Left ventricle myocardium inferior (tissue), 1 donor: ENCODE data around the gene FILIP1L. TPM values are rescaled to one million over a fixed set of nuclear protein-coding genes. Genes with fewer than 3 reads are reported as not detected.

Experiments used
- DNase-seq: peaks from one replicate; pipeline ENCODE4 v3.0.0-alpha.2; 2020
- H3K27ac ChIP-seq: fragments of 200-600 bp; replicated peaks from 2 replicates; pipeline ENCODE4 v1.8.0; 2021
- H3K27me3 ChIP-seq: fragments of 200-600 bp; 2 replicates; pipeline ENCODE4 v1.8.0; 2021; ENCODE audit warnings: low read depth
- H3K36me3 ChIP-seq: fragments of 200-600 bp; 2 replicates; pipeline ENCODE4 v1.8.0; 2021
- H3K4me1 ChIP-seq: fragments of 200-600 bp; 2 replicates; pipeline ENCODE4 v1.8.0; 2021
- H3K4me3 ChIP-seq: fragments of 200-600 bp; 2 replicates; pipeline ENCODE4 v1.8.0; 2021; ENCODE audit warnings: mild to moderate bottlenecking, moderate library complexity
- H3K9me3 ChIP-seq: fragments of 200-600 bp; replicated peaks from 2 replicates; pipeline ENCODE4 v1.8.0; 2021
- CTCF ChIP-seq: fragments of 200-600 bp; IDR thresholded peaks from 2 replicates; pipeline ENCODE4 v1.8.0; 2021; ENCODE audit warnings: antibody characterized with exemption, mild to moderate bottlenecking, borderline replicate concordance
- intact Hi-C: fragments of 100-400 bp; cut with micrococcal nuclease; formaldehyde crosslinking; loops from one replicate; pipeline ENCODE4 v1.11.0; 2022
- total RNA-seq: library from RNA; stranded (reverse); fragmentation: NEBNext Ultra II Directional; extraction: Animal tissue kit (Norgen Biotek cat#: 25700); gene quantifications from one replicate; pipeline ENCODE4 v1.2.1, GENCODE V29; 2021
- donor health status: DM: no; HTN: yes; CAD: no; lungs with severe emphysema.

The FILIP1L gene
- total RNA-seq, 1 donor from 2014 or later: 84.9 TPM

GRCh38 chr3:99817437-99818240, 296.7 kb downstream of the FILIP1L start, which contains the start of gene CMSS1:
TSS of gene CMSS1 (plus strand) at chr3:99817862.
- TF ChIP-seq CTCF: peak; percentile 40
- H3K27me3 ChIP-seq: no peaks in the 10 kb centered on the region
- H3K27ac ChIP-seq: peak within 1 kb of the TSS; percentile 84
- no peaks in the 10 kb centered on the region for H3K9me3 ChIP-seq
- peak within 1 kb of the TSS; percentile 80 for H3K4me3 ChIP-seq
- DNase-seq: peak; percentile 96
- H3K4me1 ChIP-seq: peaks cover 23% of the 10 kb centered on the region
- no peaks in the 10 kb centered on the region for H3K36me3 ChIP-seq
- intact Hi-C loops: no loop called here

DNA sequence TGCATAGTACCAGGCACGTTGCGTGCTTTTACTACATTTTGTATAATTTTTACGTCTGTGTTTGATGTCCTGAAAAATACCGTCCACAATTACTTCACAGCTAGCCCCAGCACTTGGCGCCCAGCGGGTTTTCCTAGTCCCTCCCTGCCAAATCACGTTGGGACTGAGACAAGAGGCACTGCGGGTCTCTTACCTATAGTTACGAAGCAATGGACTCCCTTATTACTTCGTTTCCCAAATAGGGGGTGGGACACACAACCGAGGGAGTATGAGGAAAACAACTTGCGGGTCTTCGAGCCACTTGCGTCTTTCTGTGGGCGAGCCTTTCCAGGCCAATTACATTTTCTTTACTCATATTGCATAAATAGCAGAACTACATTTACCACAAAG, 297.3 kb downstream of the FILIP1L start:
- DNase-seq: no peak
- Histone ChIP-seq H3K4me3 (peak overlapping the region; percentile 80), H3K27me3 (no peaks in the 10 kb centered on the region), H3K36me3 (no peaks in the 10 kb centered on the region), H3K9me3 (no peaks in the 10 kb centered on the region), H3K27ac (peak overlapping the region; percentile 84), H3K4me1 (peaks cover 23% of the 10 kb centered on the region)
- intact Hi-C loops: no loop called here
- no peak for TF ChIP-seq CTCF

- no peaks in the 10 kb centered on the region for H3K36me3 ChIP-seq
These were observed 303.9 kb downstream of the FILIP1L start for GRCh38 chr3:99810403-99810802.

GRCh38 chr3:99809565-99809964, 304.7 kb downstream of the FILIP1L start:
- Histone ChIP-seq H3K36me3 (no peaks in the 10 kb centered on the region), H3K4me3 (no peak overlapping the region), H3K27ac (no peak overlapping the region), H3K27me3 (no peaks in the 10 kb centered on the region), H3K9me3 (peaks cover 13% of the 10 kb centered on the region), H3K4me1 (peaks cover 18% of the 10 kb centered on the region)
- intact Hi-C loops: no loop called here
- TF ChIP-seq CTCF: no peak
- no peak for DNase-seq

More at GRCh38 chr3:99810403-99810802, 303.9 kb downstream of the FILIP1L start:
- intact Hi-C loops: no loop called here
- H3K27me3 ChIP-seq: no peaks in the 10 kb centered on the region
- DNase-seq: no peak
- peaks cover 18% of the 10 kb centered on the region for H3K4me1 ChIP-seq
- no peak overlapping the region for H3K4me3 ChIP-seq
- TF ChIP-seq CTCF: no peak
- H3K27ac ChIP-seq: no peak overlapping the region
- H3K9me3 ChIP-seq: peaks cover 5% of the 10 kb centered on the region

GRCh38 chr3:99808163-99808794, 306.0 kb downstream of the FILIP1L start:
- H3K27me3 ChIP-seq: no peaks in the 10 kb centered on the region
- no peak overlapping the region for H3K4me3 ChIP-seq
- H3K36me3 ChIP-seq: no peaks in the 10 kb centered on the region
- TF ChIP-seq CTCF: peak; percentile 87
- H3K27ac ChIP-seq: no peak overlapping the region
- peaks cover 18% of the 10 kb centered on the region for H3K4me1 ChIP-seq
- intact Hi-C loops: no loop called here
- peaks cover 20% of the 10 kb centered on the region for H3K9me3 ChIP-seq
- no peak for DNase-seq
